Epidermal melanocyte (primary cell): ENCODE measurements around the gene CWF19L1.
"Not testable (repeated sequence)": the region's sequence is repeated elsewhere in the genome, so short reads cannot be mapped to it uniquely, and the experiment has no call there.

Experiments used
- DNase-seq: peaks from one replicate; pipeline ENCODE4 v3.0.0; 2011; ENCODE audit warnings: low spot score; ENCODE audit not compliant: insufficient read length

Gene CWF19L1

GRCh38 chr10:100267239-100268104 is at the start of gene CWF19L1:
CWF19L1 (minus strand) TSS chr10:100267638; CDS start chr10:100267593, 45 bp downstream.
- DNase-seq, result peak; percentile 84

GRCh38 chr10:100315615-100316014 is 48.2 kb upstream of the CWF19L1 start:
- DNase-seq, result no peak

- DNase-seq, result no peak
Observed at GRCh38 chr10:100311298-100311697, 43.9 kb upstream of the CWF19L1 start.

- DNase-seq, result no peak
Observed at GRCh38 chr10:100307684-100308083, 40.2 kb upstream of the CWF19L1 start.

- DNase-seq, result no peak
Observed at GRCh38 chr10:100306861-100307260, 39.4 kb upstream of the CWF19L1 start.

GRCh38 chr10:100304414-100304813 is 37.0 kb upstream of the CWF19L1 start:
- no peak for DNase-seq

- DNase-seq, result no peak
Observed at GRCh38 chr10:100303724-100304319, 36.4 kb upstream of the CWF19L1 start.

- DNase-seq, result not testable (repeated sequence)
Observed at GRCh38 chr10:100301123-100301522, 33.7 kb upstream of the CWF19L1 start.

- no peak for DNase-seq
Observed at GRCh38 chr10:100297242-100297641, 29.8 kb upstream of the CWF19L1 start.

- DNase-seq, result no peak
Observed at GRCh38 chr10:100293066-100293465, 25.6 kb upstream of the CWF19L1 start.

GRCh38 chr10:100292300-100292699 is 24.9 kb upstream of the CWF19L1 start:
- not testable (repeated sequence) for DNase-seq

GRCh38 chr10:100291356-100291755 is 23.9 kb upstream of the CWF19L1 start:
- no peak for DNase-seq

- DNase-seq, result no peak
Observed at GRCh38 chr10:100289641-100290040, 22.2 kb upstream of the CWF19L1 start.

GRCh38 chr10:100288196-100288595 is 20.8 kb upstream of the CWF19L1 start:
- no peak for DNase-seq

- no peak for DNase-seq
Observed at GRCh38 chr10:100287756-100288155, 20.3 kb upstream of the CWF19L1 start.

- DNase-seq, result peak; percentile 98
Observed at GRCh38 chr10:100286051-100287033, 18.9 kb upstream of the CWF19L1 start, which contains the start of gene BLOC1S2. BLOC1S2 (minus strand) TSS chr10:100286680; CDS start chr10:100286659, 21 bp downstream.

GRCh38 chr10:100285326-100285725 is 17.9 kb upstream of the CWF19L1 start:
- DNase-seq, result not testable (repeated sequence)

GRCh38 chr10:100282907-100283306 is 15.5 kb upstream of the CWF19L1 start:
- no peak for DNase-seq

- DNase-seq, result not testable (repeated sequence)
Observed at GRCh38 chr10:100276971-100277370, 9.5 kb upstream of the CWF19L1 start.

- no peak for DNase-seq
Observed at GRCh38 chr10:100265821-100266485, 1.5 kb downstream of the CWF19L1 start.

- no peak for DNase-seq
Observed at GRCh38 chr10:100254191-100254590, 13.2 kb downstream of the CWF19L1 start.
